GM19324 (cell line): ENCODE data around the gene ITIH5.
"Not testable (repeated sequence)": the region's sequence is repeated elsewhere in the genome, so short reads cannot be mapped to it uniquely, and the experiment has no call there.

Experiments used
- ATAC-seq: cut with Tn5 transposase; IDR thresholded peaks from one replicate; pipeline ENCODE4 v1.9.1; 2021; ENCODE audit warnings: mild to moderate bottlenecking, moderate library complexity; ENCODE audit not compliant: unreplicated experiment, low FRiP score

ITIH5 gene

GRCh38 chr10:7666253-7667023 is at the start of gene ITIH5:
Gene ITIH5 (minus strand): TSS chr10:7666966. CDS start chr10:7666892, 74 bp downstream.
- no peak for ATAC-seq

GRCh38 chr10:7715515-7715914 is 48.7 kb upstream of the ITIH5 start:
- no peak for ATAC-seq

- ATAC-seq = not testable (repeated sequence)
Measured at GRCh38 chr10:7711075-7711474, 44.3 kb upstream of the ITIH5 start.

- ATAC-seq = no peak
Measured at GRCh38 chr10:7710446-7710845, 43.7 kb upstream of the ITIH5 start.

- no peak for ATAC-seq
Measured at GRCh38 chr10:7708832-7709231, 42.1 kb upstream of the ITIH5 start.

- no peak for ATAC-seq
Measured at GRCh38 chr10:7707858-7708622, 41.3 kb upstream of the ITIH5 start.

GRCh38 chr10:7707102-7707501 is 40.3 kb upstream of the ITIH5 start:
- ATAC-seq = no peak

- no peak for ATAC-seq
Measured at GRCh38 chr10:7706534-7707073, 39.8 kb upstream of the ITIH5 start.

GRCh38 chr10:7705341-7705740 is 38.6 kb upstream of the ITIH5 start:
- ATAC-seq = no peak

- ATAC-seq = no peak
Measured at GRCh38 chr10:7704071-7705016, 37.6 kb upstream of the ITIH5 start.

GRCh38 chr10:7703140-7703539 is 36.4 kb upstream of the ITIH5 start, which contains the start of gene ITIH2:
Gene ITIH2 (plus strand): TSS chr10:7703316. CDS start chr10:7703435, 119 bp downstream.
- ATAC-seq = no peak

- no peak for ATAC-seq
Measured at GRCh38 chr10:7702288-7702812, 35.6 kb upstream of the ITIH5 start.

- ATAC-seq = no peak
Measured at GRCh38 chr10:7701158-7701742, 34.5 kb upstream of the ITIH5 start.

- ATAC-seq = no peak
Measured at GRCh38 chr10:7700577-7701125, 33.9 kb upstream of the ITIH5 start.

GRCh38 chr10:7697426-7697825 is 30.7 kb upstream of the ITIH5 start:
- no peak for ATAC-seq

GRCh38 chr10:7696545-7696944 is 29.8 kb upstream of the ITIH5 start:
- ATAC-seq = no peak

GRCh38 chr10:7693194-7693593 is 26.4 kb upstream of the ITIH5 start:
- ATAC-seq = not testable (repeated sequence)

GRCh38 chr10:7692368-7692767 is 25.6 kb upstream of the ITIH5 start:
- ATAC-seq = not testable (repeated sequence)

- ATAC-seq = not testable (repeated sequence)
Measured at GRCh38 chr10:7690885-7691597, 24.3 kb upstream of the ITIH5 start.
